ENCODE measurements around the gene SWSAP1. TPM values are rescaled to one million over a fixed set of nuclear protein-coding genes. Genes with fewer than 3 reads are reported as not detected.

SWSAP1 gene
- total and polyA plus RNA-seq, 9 of the 15 experiments (the other 6 are each of a cell fraction or from before 2014, with no cell fraction given), result 0.18 to 2.8 (median 1.7) TPM

DNA sequence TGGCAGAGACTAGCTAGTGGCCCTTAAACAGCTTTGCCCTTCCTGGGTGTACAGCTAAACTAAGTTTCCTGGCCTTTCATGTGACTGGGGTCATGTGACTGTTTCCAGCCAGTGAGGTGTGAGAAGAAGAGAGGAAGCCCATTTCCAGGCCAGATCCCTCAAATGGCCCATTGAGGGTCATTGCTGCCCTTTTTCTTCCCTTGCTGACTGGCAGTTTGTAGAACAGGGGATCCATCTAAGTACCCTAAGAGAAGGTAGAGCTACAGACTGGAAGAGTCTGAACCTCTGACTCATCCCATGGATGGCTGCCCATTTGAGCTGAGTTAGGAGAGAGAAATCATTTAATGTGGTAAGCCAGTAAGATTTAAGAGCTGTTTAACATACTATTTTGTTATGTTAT, 2.8 kb downstream of the SWSAP1 start (continued):
- TF ChIP-seq, protein P1, sequence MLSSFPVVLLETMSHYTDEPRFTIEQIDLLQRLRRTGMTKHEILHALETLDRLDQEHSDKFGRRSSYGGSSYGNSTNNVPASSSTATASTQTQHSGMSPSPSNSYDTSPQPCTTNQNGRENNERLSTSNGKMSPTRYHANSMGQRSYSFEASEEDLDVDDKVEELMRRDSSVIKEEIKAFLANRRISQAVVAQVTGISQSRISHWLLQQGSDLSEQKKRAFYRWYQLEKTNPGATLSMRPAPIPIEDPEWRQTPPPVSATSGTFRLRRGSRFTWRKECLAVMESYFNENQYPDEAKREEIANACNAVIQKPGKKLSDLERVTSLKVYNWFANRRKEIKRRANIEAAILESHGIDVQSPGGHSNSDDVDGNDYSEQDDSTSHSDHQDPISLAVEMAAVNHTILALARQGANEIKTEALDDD (IDR thresholded peaks at IDR 0.05), result 0 out of 2 replicates have a peak, but pooled peaks have one; percentile 31
- TF ChIP-seq BCL6 (CRISPR knock-in tag; IDR thresholded peaks at IDR 0.05) (no peak), ERF (CRISPR knock-in tag; IDR thresholded peaks at IDR 0.05) (peak; percentile 22; the same call in 1 of the 2 replicates), ZBTB8A (IDR thresholded peaks at IDR 0.05; ENCODE audit: partially characterized antibody) (no peak), POU5F1 (IDR thresholded peaks at IDR 0.05; ENCODE audit: borderline replicate concordance, low read depth, low read length, partially characterized antibody) (no peak), MCM3 (IDR thresholded peaks at IDR 0.05) (no peak), ZNF75A (CRISPR knock-in tag; IDR thresholded peaks at IDR 0.05) (peak; percentile 24; the same call in 1 of the 2 replicates), BRF1 (IDR thresholded peaks at IDR 0.05; ENCODE audit: borderline replicate concordance, extremely low read depth, insufficient read length) (no peak), CEBPB (tag; IDR thresholded peaks at IDR 0.05) (no peak), FOXK1 (CRISPR knock-in tag; IDR thresholded peaks at IDR 0.05; ENCODE audit: borderline replicate concordance) (no peak), HDAC1 (IDR thresholded peaks at IDR 0.05) (no peak), NFYB (IDR thresholded peaks at IDR 0.05; ENCODE audit: extremely low read depth, insufficient read length) (peak; percentile 39), HLTF (IDR thresholded peaks at IDR 0.05) (no peak), XRCC5 (IDR thresholded peaks at IDR 0.05; ENCODE audit: low read depth, low read length) (no peak)
- TF ChIP-seq, protein P2, sequence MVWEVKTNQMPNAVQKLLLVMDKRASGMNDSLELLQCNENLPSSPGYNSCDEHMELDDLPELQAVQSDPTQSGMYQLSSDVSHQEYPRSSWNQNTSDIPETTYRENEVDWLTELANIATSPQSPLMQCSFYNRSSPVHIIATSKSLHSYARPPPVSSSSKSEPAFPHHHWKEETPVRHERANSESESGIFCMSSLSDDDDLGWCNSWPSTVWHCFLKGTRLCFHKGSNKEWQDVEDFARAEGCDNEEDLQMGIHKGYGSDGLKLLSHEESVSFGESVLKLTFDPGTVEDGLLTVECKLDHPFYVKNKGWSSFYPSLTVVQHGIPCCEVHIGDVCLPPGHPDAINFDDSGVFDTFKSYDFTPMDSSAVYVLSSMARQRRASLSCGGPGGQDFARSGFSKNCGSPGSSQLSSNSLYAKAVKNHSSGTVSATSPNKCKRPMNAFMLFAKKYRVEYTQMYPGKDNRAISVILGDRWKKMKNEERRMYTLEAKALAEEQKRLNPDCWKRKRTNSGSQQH (CRISPR knock-in tag; IDR thresholded peaks at IDR 0.05), result no peak
- TF ChIP-seq, protein P3, sequence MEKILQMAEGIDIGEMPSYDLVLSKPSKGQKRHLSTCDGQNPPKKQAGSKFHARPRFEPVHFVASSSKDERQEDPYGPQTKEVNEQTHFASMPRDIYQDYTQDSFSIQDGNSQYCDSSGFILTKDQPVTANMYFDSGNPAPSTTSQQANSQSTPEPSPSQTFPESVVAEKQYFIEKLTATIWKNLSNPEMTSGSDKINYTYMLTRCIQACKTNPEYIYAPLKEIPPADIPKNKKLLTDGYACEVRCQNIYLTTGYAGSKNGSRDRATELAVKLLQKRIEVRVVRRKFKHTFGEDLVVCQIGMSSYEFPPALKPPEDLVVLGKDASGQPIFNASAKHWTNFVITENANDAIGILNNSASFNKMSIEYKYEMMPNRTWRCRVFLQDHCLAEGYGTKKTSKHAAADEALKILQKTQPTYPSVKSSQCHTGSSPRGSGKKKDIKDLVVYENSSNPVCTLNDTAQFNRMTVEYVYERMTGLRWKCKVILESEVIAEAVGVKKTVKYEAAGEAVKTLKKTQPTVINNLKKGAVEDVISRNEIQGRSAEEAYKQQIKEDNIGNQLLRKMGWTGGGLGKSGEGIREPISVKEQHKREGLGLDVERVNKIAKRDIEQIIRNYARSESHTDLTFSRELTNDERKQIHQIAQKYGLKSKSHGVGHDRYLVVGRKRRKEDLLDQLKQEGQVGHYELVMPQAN (IDR thresholded peaks at IDR 0.05; ENCODE audit: borderline replicate concordance), result no peak
- TF ChIP-seq, protein P4, sequence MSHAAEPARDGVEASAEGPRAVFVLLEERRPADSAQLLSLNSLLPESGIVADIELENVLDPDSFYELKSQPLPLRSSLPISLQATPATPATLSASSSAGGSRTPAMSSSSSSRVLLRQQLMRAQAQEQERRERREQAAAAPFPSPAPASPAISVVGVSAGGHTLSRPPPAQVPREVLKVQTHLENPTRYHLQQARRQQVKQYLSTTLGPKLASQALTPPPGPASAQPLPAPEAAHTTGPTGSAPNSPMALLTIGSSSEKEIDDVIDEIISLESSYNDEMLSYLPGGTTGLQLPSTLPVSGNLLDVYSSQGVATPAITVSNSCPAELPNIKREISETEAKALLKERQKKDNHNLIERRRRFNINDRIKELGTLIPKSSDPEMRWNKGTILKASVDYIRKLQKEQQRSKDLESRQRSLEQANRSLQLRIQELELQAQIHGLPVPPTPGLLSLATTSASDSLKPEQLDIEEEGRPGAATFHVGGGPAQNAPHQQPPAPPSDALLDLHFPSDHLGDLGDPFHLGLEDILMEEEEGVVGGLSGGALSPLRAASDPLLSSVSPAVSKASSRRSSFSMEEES (CRISPR knock-in tag; IDR thresholded peaks at IDR 0.05), result peak; percentile 98
- TF ChIP-seq, protein P5, sequence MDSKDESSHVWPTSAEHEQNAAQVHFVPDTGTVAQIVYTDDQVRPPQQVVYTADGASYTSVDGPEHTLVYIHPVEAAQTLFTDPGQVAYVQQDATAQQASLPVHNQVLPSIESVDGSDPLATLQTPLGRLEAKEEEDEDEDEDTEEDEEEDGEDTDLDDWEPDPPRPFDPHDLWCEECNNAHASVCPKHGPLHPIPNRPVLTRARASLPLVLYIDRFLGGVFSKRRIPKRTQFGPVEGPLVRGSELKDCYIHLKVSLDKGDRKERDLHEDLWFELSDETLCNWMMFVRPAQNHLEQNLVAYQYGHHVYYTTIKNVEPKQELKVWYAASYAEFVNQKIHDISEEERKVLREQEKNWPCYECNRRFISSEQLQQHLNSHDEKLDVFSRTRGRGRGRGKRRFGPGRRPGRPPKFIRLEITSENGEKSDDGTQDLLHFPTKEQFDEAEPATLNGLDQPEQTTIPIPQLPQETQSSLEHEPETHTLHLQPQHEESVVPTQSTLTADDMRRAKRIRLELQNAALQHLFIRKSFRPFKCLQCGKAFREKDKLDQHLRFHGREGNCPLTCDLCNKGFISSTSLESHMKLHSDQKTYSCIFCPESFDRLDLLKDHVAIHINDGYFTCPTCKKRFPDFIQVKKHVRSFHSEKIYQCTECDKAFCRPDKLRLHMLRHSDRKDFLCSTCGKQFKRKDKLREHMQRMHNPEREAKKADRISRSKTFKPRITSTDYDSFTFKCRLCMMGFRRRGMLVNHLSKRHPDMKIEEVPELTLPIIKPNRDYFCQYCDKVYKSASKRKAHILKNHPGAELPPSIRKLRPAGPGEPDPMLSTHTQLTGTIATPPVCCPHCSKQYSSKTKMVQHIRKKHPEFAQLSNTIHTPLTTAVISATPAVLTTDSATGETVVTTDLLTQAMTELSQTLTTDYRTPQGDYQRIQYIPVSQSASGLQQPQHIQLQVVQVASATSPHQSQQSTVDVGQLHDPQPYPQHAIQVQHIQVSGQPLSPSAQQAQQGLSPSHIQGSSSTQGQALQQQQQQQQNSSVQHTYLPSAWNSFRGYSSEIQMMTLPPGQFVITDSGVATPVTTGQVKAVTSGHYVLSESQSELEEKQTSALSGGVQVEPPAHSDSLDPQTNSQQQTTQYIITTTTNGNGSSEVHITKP (IDR thresholded peaks at IDR 0.05; ENCODE audit: partially characterized antibody), result no peak
